Measurements from ENCODE around the gene ENOX2.

DNA sequence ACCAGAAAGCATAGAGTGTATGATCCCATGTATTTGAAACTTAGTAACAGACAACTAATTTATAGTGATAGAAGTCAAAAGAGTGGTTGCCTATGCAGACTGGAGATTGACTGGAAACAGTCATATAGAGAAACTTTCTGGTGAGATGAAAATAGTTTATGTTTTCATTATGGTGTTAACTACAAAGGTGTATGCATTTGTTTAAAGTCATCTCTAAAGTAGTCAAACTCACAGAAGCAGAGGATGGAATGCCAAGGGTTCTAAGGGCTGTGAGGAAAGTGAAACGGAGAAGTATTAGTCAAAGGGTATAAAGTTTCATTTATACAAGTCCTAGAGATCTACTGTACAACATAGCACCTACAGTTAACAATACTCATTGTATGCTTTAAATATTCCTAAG is 45.8 kb downstream of the ENOX2 start:
- TF ChIP-seq, protein P1, sequence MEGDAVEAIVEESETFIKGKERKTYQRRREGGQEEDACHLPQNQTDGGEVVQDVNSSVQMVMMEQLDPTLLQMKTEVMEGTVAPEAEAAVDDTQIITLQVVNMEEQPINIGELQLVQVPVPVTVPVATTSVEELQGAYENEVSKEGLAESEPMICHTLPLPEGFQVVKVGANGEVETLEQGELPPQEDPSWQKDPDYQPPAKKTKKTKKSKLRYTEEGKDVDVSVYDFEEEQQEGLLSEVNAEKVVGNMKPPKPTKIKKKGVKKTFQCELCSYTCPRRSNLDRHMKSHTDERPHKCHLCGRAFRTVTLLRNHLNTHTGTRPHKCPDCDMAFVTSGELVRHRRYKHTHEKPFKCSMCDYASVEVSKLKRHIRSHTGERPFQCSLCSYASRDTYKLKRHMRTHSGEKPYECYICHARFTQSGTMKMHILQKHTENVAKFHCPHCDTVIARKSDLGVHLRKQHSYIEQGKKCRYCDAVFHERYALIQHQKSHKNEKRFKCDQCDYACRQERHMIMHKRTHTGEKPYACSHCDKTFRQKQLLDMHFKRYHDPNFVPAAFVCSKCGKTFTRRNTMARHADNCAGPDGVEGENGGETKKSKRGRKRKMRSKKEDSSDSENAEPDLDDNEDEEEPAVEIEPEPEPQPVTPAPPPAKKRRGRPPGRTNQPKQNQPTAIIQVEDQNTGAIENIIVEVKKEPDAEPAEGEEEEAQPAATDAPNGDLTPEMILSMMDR (IDR thresholded peaks at IDR 0.05) = no peak
- TF ChIP-seq EZH2 (IDR thresholded peaks at IDR 0.05; ENCODE audit: borderline replicate concordance, insufficient read depth, low read depth, low read length, poor library complexity, severe bottlenecking) = no peak
